ENCODE measurements around the gene ITSN2.

The ITSN2 gene

GRCh38 chr2:24334245-24334633, 26.1 kb downstream of the ITSN2 start:
- no peak for DNase-seq (ENCODE audit: low read depth)

GRCh38 chr2:24332791-24333540, 27.4 kb downstream of the ITSN2 start:
- DNase-seq (ENCODE audit: low read depth) = no peak

- DNase-seq (ENCODE audit: low read depth) = no peak
These were observed 30.2 kb downstream of the ITSN2 start for GRCh38 chr2:24330161-24330560.

GRCh38 chr2:24329700-24330099, 30.6 kb downstream of the ITSN2 start:
- DNase-seq (ENCODE audit: low read depth) = no peak

GRCh38 chr2:24328010-24328409, 32.3 kb downstream of the ITSN2 start:
- no peak for DNase-seq (ENCODE audit: low read depth)

GRCh38 chr2:24317491-24317920, 42.8 kb downstream of the ITSN2 start:
- no peak for DNase-seq (ENCODE audit: low read depth)

GRCh38 chr2:24315669-24316068, 44.7 kb downstream of the ITSN2 start:
- DNase-seq (ENCODE audit: low read depth) = no peak

GRCh38 chr2:24313744-24314632, 46.3 kb downstream of the ITSN2 start:
- DNase-seq (ENCODE audit: low read depth) = no peak

- no peak for DNase-seq (ENCODE audit: low read depth)
These were observed 52.4 kb downstream of the ITSN2 start for GRCh38 chr2:24307961-24308360.

GRCh38 chr2:24304631-24305030, 55.7 kb downstream of the ITSN2 start:
- DNase-seq (ENCODE audit: low read depth) = no peak

GRCh38 chr2:24304098-24304497, 56.2 kb downstream of the ITSN2 start:
- no peak for DNase-seq (ENCODE audit: low read depth)

GRCh38 chr2:24301599-24301998, 58.7 kb downstream of the ITSN2 start:
- DNase-seq (ENCODE audit: low read depth) = no peak

GRCh38 chr2:24297663-24298062, 62.7 kb downstream of the ITSN2 start:
- no peak for DNase-seq (ENCODE audit: low read depth)

- no peak for DNase-seq (ENCODE audit: low read depth)
These were observed 73.2 kb downstream of the ITSN2 start for GRCh38 chr2:24287171-24287570.

- DNase-seq (ENCODE audit: low read depth) = no peak
These were observed 74.7 kb downstream of the ITSN2 start for GRCh38 chr2:24285484-24286152.

- no peak for DNase-seq (ENCODE audit: low read depth)
These were observed 79.7 kb downstream of the ITSN2 start for GRCh38 chr2:24280645-24281044.

GRCh38 chr2:24280161-24280560, 80.2 kb downstream of the ITSN2 start:
- no peak for DNase-seq (ENCODE audit: low read depth)

GRCh38 chr2:24276349-24276899, 83.9 kb downstream of the ITSN2 start:
- no peak for DNase-seq (ENCODE audit: low read depth)

- no peak for DNase-seq (ENCODE audit: low read depth)
These were observed 85.5 kb downstream of the ITSN2 start for GRCh38 chr2:24274809-24275208.

- DNase-seq (ENCODE audit: low read depth) = no peak
These were observed 86.7 kb downstream of the ITSN2 start for GRCh38 chr2:24273598-24273997.

GRCh38 chr2:24272907-24273306, 87.4 kb downstream of the ITSN2 start:
- DNase-seq (ENCODE audit: low read depth) = no peak

- DNase-seq (ENCODE audit: low read depth) = no peak
These were observed 88.1 kb downstream of the ITSN2 start for GRCh38 chr2:24272161-24272802.

Data from activated T-cell treated with anti-CD3 and anti-CD28 coated beads for 48 hours (primary cell).